Kidney (tissue), 14 donors: ENCODE measurements around the gene LRP5. TPM values are rescaled to one million over a fixed set of nuclear protein-coding genes. Genes with fewer than 3 reads are reported as not detected.

Experiments
- DNase-seq, 5 donors: peaks; one replicate each; pipeline ENCODE4 v3.0.0-alpha.2; 2013 to 2020
- FAIRE-seq: peaks from 2 replicates; lab custom pipeline; 2012; peaks lifted over from hg19 to GRCh38; lab: Jason Lieb, UNC
- H3K27ac ChIP-seq, 2 donors: one replicate each; pipeline ENCODE4 v1.7.0; 2013; ENCODE audit warnings: low read depth in 2 of 2, low read length in 2 of 2, inconsistent platforms in 1 of 2
- H3K27me3 ChIP-seq: one replicate; pipeline ENCODE4 v1.7.1; 2013; ENCODE audit warnings: low read length, inconsistent platforms; ENCODE audit not compliant: control insufficient read depth, insufficient read depth
- H3K36me3 ChIP-seq, 3 donors: one replicate each; pipeline versions ENCODE4 v1.7.0 to v1.7.1; 2013; ENCODE audit warnings: low read length in 3 of 3, control low read depth in 1 of 3, inconsistent platforms in 1 of 3; ENCODE audit not compliant: insufficient read depth in 3 of 3, control insufficient read depth in 2 of 3
- H3K4me1 ChIP-seq, 3 donors: one replicate each; pipeline versions ENCODE4 v1.7.0 to v1.7.1; 2013; ENCODE audit warnings: low read length in 3 of 3, inconsistent platforms in 1 of 3, low read depth in 1 of 3; ENCODE audit not compliant: control insufficient read depth in 2 of 3, insufficient read depth in 2 of 3
- H3K4me3 ChIP-seq, 3 donors: one replicate each; pipeline versions ENCODE4 v1.7.0 to v1.8.1; 2013; ENCODE audit warnings: low read length in 3 of 3, control low read depth in 1 of 3, inconsistent platforms in 1 of 3
- H3K9ac ChIP-seq, 3 donors: one replicate each; pipeline versions ENCODE4 v1.7.0 to v1.7.1; 2013; ENCODE audit warnings: low read length in 3 of 3, control low read depth in 1 of 3, inconsistent platforms in 1 of 3
- H3K9me3 ChIP-seq, 3 donors: one replicate each; pipeline versions ENCODE4 v1.7.0 to v1.7.1; 2013; ENCODE audit warnings: low read length in 3 of 3, control low read depth in 1 of 3, inconsistent platforms in 1 of 3; ENCODE audit not compliant: control insufficient read depth in 2 of 3, insufficient read depth in 1 of 3
- CTCF ChIP-seq: IDR thresholded peaks from 3 replicates; pipeline ENCODE4 v1.5.1; 2012; ENCODE audit warnings: mild to moderate bottlenecking, moderate library complexity, borderline replicate concordance; ENCODE audit not compliant: insufficient read depth; ENCODE audit errors: extremely low read depth
- intact Hi-C: fragments of 100-400 bp; cut with DNase I; formaldehyde crosslinking; loops from one replicate; pipeline ENCODE4 v1.11.1; 2022
- polyA plus RNA-seq: library from polyadenylated mRNA; stranded (reverse); fragments of 350-450 nt; fragmentation: Illumina TruSeq; extraction: RNeasy Lipid Tissue Mini Kit (QIAGEN cat#74804); gene quantifications from one replicate; pipeline ENCODE4 v1.2.3, GENCODE V29; 2014; ENCODE audit warnings: low read depth, low replicate concordance; ENCODE audit not compliant: insufficient read depth
- total RNA-seq: library from RNA; stranded (reverse); fragmentation: NEBNext Ultra II Directional; extraction: Animal tissue kit (Norgen Biotek cat#: 25700); gene quantifications from one replicate; pipeline ENCODE4 v1.2.1, GENCODE V29; 2021
- donor health status: control.
- donor health status: control.
- donor health status: control.
- donor health status: control.
- donor health status: control.
- donor health status: DM: yes; HTN: yes; CAD: no.
- donor health status: Normal renal cell carcinoma (clear cell type).

The LRP5 gene
- total and polyA plus RNA-seq, 2 donors from 2014 or later, result 55.4 to 71.3 TPM

GRCh38 chr11:68324241-68324640 is 11.8 kb downstream of the LRP5 start:
- H3K9me3 ChIP-seq, result no peaks in the 10 kb centered on the region
- FAIRE-seq, result no peak
- no peak for DNase-seq
- H3K4me1 ChIP-seq, result peaks cover 3 to 44% (median 40%) of the 10 kb centered on the region in 3 donors
- H3K27me3 ChIP-seq, result no peaks in the 10 kb centered on the region
- H3K36me3 ChIP-seq, result no peaks in the 10 kb centered on the region
- no peak for TF ChIP-seq CTCF
- H3K4me3 ChIP-seq, result no peak overlapping the region
- intact Hi-C loops, result no loop called here
- no peak overlapping the region for H3K27ac ChIP-seq
- H3K9ac ChIP-seq, result no peak overlapping the region

- H3K27me3 ChIP-seq, result no peaks in the 10 kb centered on the region
- no peak overlapping the region for H3K4me3 ChIP-seq
- DNase-seq, result no peak
- intact Hi-C loops, result no loop called here
- no peak overlapping the region for H3K27ac ChIP-seq
- no peak for FAIRE-seq
- no peaks in the 10 kb centered on the region for H3K9me3 ChIP-seq
- no peak overlapping the region for H3K9ac ChIP-seq
- no peak for TF ChIP-seq CTCF
- peaks cover 3 to 48% (median 44%) of the 10 kb centered on the region in 3 donors for H3K4me1 ChIP-seq
- H3K36me3 ChIP-seq, result no peaks in the 10 kb centered on the region
Measured at GRCh38 chr11:68324695-68325094, 12.3 kb downstream of the LRP5 start.

GRCh38 chr11:68325183-68325906 is 13.0 kb downstream of the LRP5 start:
- intact Hi-C loops, result no loop called here
- Histone ChIP-seq H3K27ac (no peak overlapping the region), H3K4me3 (no peak overlapping the region), H3K27me3 (no peaks in the 10 kb centered on the region), H3K9ac (no peak overlapping the region), H3K4me1 (peaks cover 5 to 54% (median 51%) of the 10 kb centered on the region in 3 donors), H3K9me3 (no peaks in the 10 kb centered on the region), H3K36me3 (no peaks in the 10 kb centered on the region)
- TF ChIP-seq CTCF, result no peak
- DNase-seq (no peak), FAIRE-seq (no peak)
